Smooth muscle cell of bladder (primary cell): Measurements from ENCODE around the gene DDX18. TPM values are rescaled to one million over a fixed set of nuclear protein-coding genes. Genes with fewer than 3 reads are reported as not detected.

Experiments used
- total RNA-seq: library from RNA; depleted of rRNA; stranded (reverse); fragments of >200 nt; gene quantifications from 2 replicates; pipeline ENCODE4 v1.2.3, GENCODE V29; 2014

The DDX18 gene
- total RNA-seq = 45.2 and 49.4 TPM in 2 replicates

DNA sequence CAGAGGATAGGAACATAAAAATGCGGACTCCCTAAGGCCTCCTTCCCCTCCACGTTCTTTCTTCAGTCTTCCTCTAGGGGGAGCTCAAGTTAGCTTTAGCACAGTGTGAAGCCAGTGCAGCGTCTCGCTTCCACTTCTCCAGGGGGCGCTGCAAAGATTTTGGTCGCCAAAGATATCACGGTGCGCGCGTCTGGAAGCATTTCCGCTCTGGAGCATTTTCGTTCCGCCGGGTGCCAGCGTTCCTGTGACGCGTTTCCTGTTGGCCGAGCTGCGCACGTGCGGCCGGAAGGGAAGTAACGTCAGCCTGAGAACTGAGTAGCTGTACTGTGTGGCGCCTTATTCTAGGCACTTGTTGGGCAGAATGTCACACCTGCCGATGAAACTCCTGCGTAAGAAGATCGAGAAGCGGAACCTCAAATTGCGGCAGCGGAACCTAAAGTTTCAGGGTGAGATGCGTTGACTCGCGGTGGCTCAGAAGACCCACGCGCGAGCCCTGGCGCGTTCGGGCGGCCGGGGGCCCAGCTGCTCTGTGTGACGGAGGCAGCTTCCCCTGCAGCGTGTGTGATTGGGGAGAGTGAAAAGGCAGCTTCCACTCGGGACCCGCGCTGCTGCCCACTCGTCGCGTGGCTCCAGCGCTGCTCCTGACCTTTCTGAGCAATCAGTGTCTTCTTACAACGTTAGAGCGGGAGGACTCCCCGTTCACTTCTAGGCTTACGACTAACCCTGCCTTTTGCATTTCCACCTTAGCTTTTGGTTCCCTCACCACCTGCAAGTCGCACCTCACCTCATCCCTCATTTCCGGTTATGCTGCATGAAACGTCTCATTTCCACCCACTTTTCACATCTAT, at the start of gene DDX18:
TSS of gene DDX18 (plus strand) at position 275 of the 848 bp plus-strand sequence. CDS start at position 362, 87 bp downstream.

Other genes with a start within 250 kb of the DDX18 start
- gene CCDC93, start 199.4 kb downstream of the DDX18 start, total RNA-seq = 23.8 and 26.5 TPM in 2 replicates